Large intestine (tissue), 3 donors: ENCODE results near the gene PSAPL1. TPM values are rescaled to one million over a fixed set of nuclear protein-coding genes. Genes with fewer than 3 reads are reported as not detected.

ENCODE experiments used
- DNase-seq, 2 donors: peaks; one replicate each; pipeline versions ENCODE4 v3.0.0 to v3.0.0-alpha.2; 2013
- H3K27ac ChIP-seq: one replicate; pipeline ENCODE4 v1.5.1; 2013; ENCODE audit warnings: low read length
- H3K27me3 ChIP-seq: 2 replicates; pipeline ENCODE4 v1.6.1; 2013; ENCODE audit warnings: low read length; ENCODE audit not compliant: control insufficient read depth, insufficient read depth
- H3K36me3 ChIP-seq: 2 replicates; pipeline ENCODE4 v1.6.1; 2013; ENCODE audit warnings: low read length; ENCODE audit not compliant: control insufficient read depth, insufficient read depth
- H3K4me1 ChIP-seq: one replicate; pipeline ENCODE4 v1.6.1; 2013; ENCODE audit warnings: low read length; ENCODE audit not compliant: control insufficient read depth, insufficient read depth
- H3K4me3 ChIP-seq: one replicate; pipeline ENCODE4 v1.5.1; 2013; ENCODE audit warnings: low read length
- H3K9me3 ChIP-seq: one replicate; pipeline ENCODE4 v1.6.1; 2013; ENCODE audit warnings: mild to moderate bottlenecking, low read depth, low read length, moderate library complexity; ENCODE audit not compliant: control insufficient read depth
- WGBS: methylation state at CpG from one replicate; pipeline ENCODE4 v1.1.5; 2013; ENCODE audit warnings: low lambda C conversion rate; ENCODE audit not compliant: insufficient coverage; 5-methylcytosine and 5-hydroxymethylcytosine counted together
- polyA plus RNA-seq: library from polyadenylated mRNA; unstranded; fragments of 120-200 nt; gene quantifications from one replicate; pipeline ENCODE4 v1.2.1, GENCODE V29; 2013

PSAPL1 gene
- polyA plus RNA-seq, 1 donor, result 0.49 TPM

GRCh38 chr4:7411491-7411890 is 23.2 kb downstream of the PSAPL1 start:
- Histone ChIP-seq H3K4me1 (no peaks in the 10 kb centered on the region), H3K9me3 (peaks cover 6% of the 10 kb centered on the region), H3K27ac (no peak overlapping the region), H3K36me3 (no peaks in the 10 kb centered on the region), H3K4me3 (no peak overlapping the region), H3K27me3 (no peaks in the 10 kb centered on the region)
- WGBS, result no CpG with 5 or more reads among the region's 1 CpG
- DNase-seq, result no peak

GRCh38 chr4:7410446-7410845 is 24.3 kb downstream of the PSAPL1 start:
- H3K9me3 ChIP-seq, result peaks cover 6% of the 10 kb centered on the region
- H3K27ac ChIP-seq, result peak overlapping the region; percentile 27
- DNase-seq, result peak; percentile 38 to 53
- no CpG with 5 or more reads among the region's 1 CpG for WGBS
- no peaks in the 10 kb centered on the region for H3K36me3 ChIP-seq
- H3K4me1 ChIP-seq, result no peaks in the 10 kb centered on the region
- no peak overlapping the region for H3K4me3 ChIP-seq
- no peaks in the 10 kb centered on the region for H3K27me3 ChIP-seq

GRCh38 chr4:7408166-7408565 is 26.6 kb downstream of the PSAPL1 start:
- Histone ChIP-seq H3K27ac (no peak overlapping the region), H3K4me3 (no peak overlapping the region), H3K36me3 (no peaks in the 10 kb centered on the region), H3K27me3 (no peaks in the 10 kb centered on the region), H3K4me1 (no peaks in the 10 kb centered on the region), H3K9me3 (peaks cover 6% of the 10 kb centered on the region)
- no peak for DNase-seq
- WGBS, result 94% methylated on average over 3 of the region's 4 CpGs

- no peak for DNase-seq
- no peak overlapping the region for H3K27ac ChIP-seq
- no peaks in the 10 kb centered on the region for H3K36me3 ChIP-seq
- H3K9me3 ChIP-seq, result no peaks in the 10 kb centered on the region
- H3K4me1 ChIP-seq, result no peaks in the 10 kb centered on the region
- no peaks in the 10 kb centered on the region for H3K27me3 ChIP-seq
- WGBS, result no CpG with 5 or more reads among the region's 3 CpGs
- H3K4me3 ChIP-seq, result no peak overlapping the region
Observed at GRCh38 chr4:7403001-7403400, 31.7 kb downstream of the PSAPL1 start.

GRCh38 chr4:7402526-7402925 is 32.2 kb downstream of the PSAPL1 start:
- Histone ChIP-seq H3K27ac (no peak overlapping the region), H3K27me3 (no peaks in the 10 kb centered on the region), H3K36me3 (no peaks in the 10 kb centered on the region), H3K4me1 (peaks cover 2% of the 10 kb centered on the region), H3K9me3 (no peaks in the 10 kb centered on the region), H3K4me3 (no peak overlapping the region)
- peak; percentile 71 to 83 for DNase-seq
- WGBS, result 24% methylated on average over 2 of the region's 4 CpGs

GRCh38 chr4:7400671-7401298 is 33.9 kb downstream of the PSAPL1 start:
- no peaks in the 10 kb centered on the region for H3K9me3 ChIP-seq
- H3K4me1 ChIP-seq, result peaks cover 2% of the 10 kb centered on the region
- 94% methylated on average over 2 of the region's 2 CpGs for WGBS
- no peak overlapping the region for H3K27ac ChIP-seq
- DNase-seq, result no peak
- H3K4me3 ChIP-seq, result no peak overlapping the region
- H3K36me3 ChIP-seq, result no peaks in the 10 kb centered on the region
- no peaks in the 10 kb centered on the region for H3K27me3 ChIP-seq

- no peak for DNase-seq
- Histone ChIP-seq H3K27me3 (no peaks in the 10 kb centered on the region), H3K4me1 (peaks cover 2% of the 10 kb centered on the region), H3K36me3 (no peaks in the 10 kb centered on the region), H3K9me3 (no peaks in the 10 kb centered on the region), H3K4me3 (no peak overlapping the region), H3K27ac (no peak overlapping the region)
- WGBS, result 100% methylated on average over 1 of the region's 16 CpGs
Observed at GRCh38 chr4:7399440-7400234, 35.1 kb downstream of the PSAPL1 start.

- H3K9me3 ChIP-seq, result no peaks in the 10 kb centered on the region
Observed at GRCh38 chr4:7398788-7399439, 35.8 kb downstream of the PSAPL1 start.

GRCh38 chr4:7398104-7398423 is 36.7 kb downstream of the PSAPL1 start:
- no CpG with 5 or more reads among the region's 6 CpGs for WGBS
- no peaks in the 10 kb centered on the region for H3K36me3 ChIP-seq
- no peaks in the 10 kb centered on the region for H3K27me3 ChIP-seq
- H3K4me1 ChIP-seq, result peaks cover 2% of the 10 kb centered on the region
- H3K9me3 ChIP-seq, result no peaks in the 10 kb centered on the region
- no peak overlapping the region for H3K4me3 ChIP-seq
- DNase-seq, result peak; percentile 57 to 61
- H3K27ac ChIP-seq, result no peak overlapping the region

More at GRCh38 chr4:7398788-7399439, 35.8 kb downstream of the PSAPL1 start:
- DNase-seq, result no peak
- peaks cover 2% of the 10 kb centered on the region for H3K4me1 ChIP-seq
- H3K27me3 ChIP-seq, result no peaks in the 10 kb centered on the region
- H3K36me3 ChIP-seq, result no peaks in the 10 kb centered on the region
- no peak overlapping the region for H3K4me3 ChIP-seq
- WGBS, result no CpG with 5 or more reads among the region's 8 CpGs
- H3K27ac ChIP-seq, result no peak overlapping the region

GRCh38 chr4:7397206-7398103 is 37.3 kb downstream of the PSAPL1 start:
- no peak overlapping the region for H3K27ac ChIP-seq
- DNase-seq, result no peak
- H3K27me3 ChIP-seq, result no peaks in the 10 kb centered on the region
- H3K4me1 ChIP-seq, result peaks cover 2% of the 10 kb centered on the region
- H3K36me3 ChIP-seq, result no peaks in the 10 kb centered on the region
- H3K9me3 ChIP-seq, result no peaks in the 10 kb centered on the region
- 81% methylated on average over 5 of the region's 24 CpGs for WGBS
- no peak overlapping the region for H3K4me3 ChIP-seq
